ENCODE data around the gene DDX46. TPM values are rescaled to one million over a fixed set of nuclear protein-coding genes. Genes with fewer than 3 reads are reported as not detected.
"Not testable (repeated sequence)": the region's sequence is repeated elsewhere in the genome, so short reads cannot be mapped to it uniquely, and the experiment has no call there.

The DDX46 gene
- total RNA-seq, 2 experiments from 2014 or later = 75.9 to 77.0 TPM

DNA sequence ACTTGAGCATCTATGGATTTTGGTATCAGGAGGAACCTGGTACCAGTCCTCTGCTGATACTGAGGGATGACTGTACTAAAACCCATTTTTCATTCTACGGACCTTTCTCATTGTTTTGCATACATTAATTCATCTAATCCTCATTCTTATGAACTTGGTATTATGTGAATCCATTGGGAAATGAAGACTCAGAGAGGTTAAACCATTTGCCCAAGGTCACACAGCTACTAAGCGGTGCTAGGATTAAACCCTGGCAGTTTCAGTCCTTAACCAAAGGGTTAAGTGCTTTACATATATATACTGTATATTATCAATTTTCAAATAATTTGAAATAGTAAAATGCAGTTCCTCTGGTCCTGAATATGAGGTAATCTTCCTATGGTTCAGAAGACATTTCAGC lies 16.4 kb upstream of the DDX46 start:
- Mint-ChIP-seq H3K4me1 (peaks cover 27% of the 10 kb centered on the region), H3K4me3 (no peak overlapping the region), H3K27ac (no peak overlapping the region), H3K27me3 (no peaks in the 10 kb centered on the region), H3K36me3 (peaks cover 8% of the 10 kb centered on the region), H3K9me3 (ENCODE audit: low read depth) (no peaks in the 10 kb centered on the region)
- CTCF ChIA-PET = interaction anchor here (5.5 kb wide), 1 partner anchor 15 kb away, joined by 72 read pairs; the partner anchor contains the start of gene DDX46
- no peak for ATAC-seq
- DNase-seq = no peak

DNA sequence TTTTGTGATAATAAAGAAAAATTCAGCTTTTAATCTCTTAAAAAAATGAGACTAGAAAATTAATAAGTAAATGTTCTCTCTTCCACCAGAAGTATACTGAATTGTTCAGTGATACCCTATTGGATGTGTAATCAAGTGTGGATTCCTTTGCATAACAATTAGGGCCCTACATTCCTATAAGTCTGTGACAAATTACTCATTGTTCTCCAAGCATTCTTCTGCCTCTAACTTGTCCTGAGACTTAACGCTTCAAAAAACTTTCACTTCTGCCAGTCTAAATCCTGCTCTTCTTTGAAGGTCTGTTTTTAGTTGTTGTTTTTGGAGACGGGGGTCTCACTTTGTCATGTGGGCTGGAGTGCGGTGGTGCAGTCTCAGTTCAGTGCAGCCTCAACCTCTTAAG lies 9.2 kb upstream of the DDX46 start:
- Mint-ChIP-seq H3K9me3 (ENCODE audit: low read depth) (no peaks in the 10 kb centered on the region), H3K27ac (no peak overlapping the region), H3K4me1 (no peaks in the 10 kb centered on the region), H3K27me3 (no peaks in the 10 kb centered on the region), H3K4me3 (no peak overlapping the region), H3K36me3 (peaks cover 12% of the 10 kb centered on the region)
- DNase-seq = no peak
- no peak for ATAC-seq
- CTCF ChIA-PET = interaction anchor here (0.8 to 1.7 kb wide), 2 partner anchors 9 kb away, joined by 3 to 6 read pairs; partner anchors contain the start of gene DDX46

DNA sequence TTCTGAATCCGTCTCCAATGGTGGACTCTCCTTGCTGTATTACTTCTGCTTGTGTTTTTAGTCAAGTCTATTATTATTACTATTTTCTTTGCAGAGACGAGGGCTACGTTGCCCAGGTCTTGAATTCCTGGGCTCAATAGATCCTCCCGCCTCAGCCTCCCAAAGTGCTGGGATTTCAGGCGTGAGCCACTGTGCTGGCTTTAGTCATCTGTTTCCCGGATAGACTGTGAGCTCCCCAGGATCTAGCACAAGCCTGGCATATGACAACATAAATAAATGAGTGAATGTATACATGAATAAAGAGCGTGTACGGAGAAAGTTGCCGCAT lies 439 bp upstream of the DDX46 start:
- DNase-seq (no peak), ATAC-seq (peak; percentile 32)
- H3K36me3 Mint-ChIP-seq = peaks cover 1% of the 10 kb centered on the region
- peak overlapping the region; percentile 100 for H3K4me3 Mint-ChIP-seq
- H3K4me1 Mint-ChIP-seq = peaks cover 35% of the 10 kb centered on the region
- peak overlapping the region; percentile 94 for H3K27ac Mint-ChIP-seq
- no peaks in the 10 kb centered on the region for H3K9me3 Mint-ChIP-seq (ENCODE audit: low read depth)
- H3K27me3 Mint-ChIP-seq = no peaks in the 10 kb centered on the region
- CTCF ChIA-PET = interaction anchor here (0.7 to 5.7 kb wide), 12 partner anchors 9 to 719 kb away, joined by 3 to 72 read pairs (median 3); partner anchors contain the start of genes C5orf24, CAMLG and PCBD2

DNA sequence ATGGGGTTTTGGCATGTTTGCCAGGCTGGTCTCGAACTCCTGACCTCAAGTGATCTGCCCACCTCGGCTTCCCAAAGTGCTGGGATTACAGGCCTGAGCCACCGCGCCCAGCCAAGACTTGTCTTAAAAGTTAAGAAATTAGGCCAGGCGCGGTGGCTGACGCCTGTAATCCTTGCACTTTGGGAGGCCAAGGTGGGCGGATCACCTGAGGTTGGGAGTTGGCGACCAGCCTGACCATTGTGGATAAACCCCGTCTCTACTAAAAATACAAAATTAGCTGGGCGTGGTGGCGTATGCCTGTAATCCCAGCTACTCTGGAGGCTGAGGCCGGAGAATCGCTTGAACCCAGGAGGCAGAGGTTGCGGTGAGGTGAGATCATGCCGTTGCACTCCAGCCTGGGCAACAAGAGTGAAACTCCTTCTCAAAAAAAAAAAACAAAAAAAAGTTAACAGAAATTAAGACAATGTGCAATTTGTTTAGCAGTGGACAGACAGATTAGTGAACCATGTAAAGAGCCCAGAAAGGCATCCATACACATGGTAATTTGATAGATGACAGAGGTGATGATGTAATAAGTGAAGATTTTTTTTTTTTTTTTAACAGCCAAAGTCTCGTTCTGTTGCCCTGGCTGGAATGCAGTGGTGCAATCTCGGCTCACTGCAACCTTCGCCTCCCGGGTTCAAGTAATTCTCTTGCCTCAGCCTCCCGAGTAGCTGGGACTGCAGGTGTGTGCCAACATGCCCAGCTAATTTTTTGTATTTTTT lies 9.1 kb downstream of the DDX46 start:
- H3K4me1 Mint-ChIP-seq; H3K9me3 Mint-ChIP-seq (ENCODE audit: low read depth); H3K27me3 Mint-ChIP-seq; H3K27ac Mint-ChIP-seq; DNase-seq; H3K4me3 Mint-ChIP-seq; ATAC-seq: not testable (repeated sequence)
- CTCF ChIA-PET = interaction anchor here (1.4 to 1.7 kb wide), 2 partner anchors 9 to 29 kb away, joined by 3 to 5 read pairs; partner anchors contain the start of genes CAMLG and DDX46
- peaks cover 32% of the 10 kb centered on the region for H3K36me3 Mint-ChIP-seq

DNA sequence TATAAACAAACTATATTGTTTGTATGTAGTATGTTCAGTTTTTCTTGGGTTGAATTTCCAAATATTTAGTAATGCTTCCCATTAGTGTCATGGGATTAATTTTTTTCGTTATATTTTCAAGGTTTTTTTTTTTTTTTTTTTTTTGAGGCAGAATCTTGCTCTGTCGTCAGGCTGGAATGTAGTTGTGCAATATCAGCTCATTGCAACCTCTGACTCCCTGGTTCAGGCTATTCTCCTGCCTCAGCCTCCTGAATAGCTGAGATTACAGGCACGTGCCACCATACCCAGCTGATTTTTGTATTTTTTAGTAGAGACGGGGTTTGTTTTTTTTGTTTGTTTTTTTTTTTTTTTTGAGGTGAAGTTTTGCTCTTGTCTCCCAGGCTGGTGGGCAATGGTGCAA lies 10.6 kb downstream of the DDX46 start:
- ATAC-seq (no peak), DNase-seq (no peak)
- Mint-ChIP-seq H3K9me3 (ENCODE audit: low read depth) (no peaks in the 10 kb centered on the region), H3K27ac (no peak overlapping the region), H3K4me3 (no peak overlapping the region), H3K36me3 (peaks cover 40% of the 10 kb centered on the region), H3K27me3 (no peaks in the 10 kb centered on the region), H3K4me1 (peaks cover 1% of the 10 kb centered on the region)
- CTCF ChIA-PET = no interaction called here

DNA sequence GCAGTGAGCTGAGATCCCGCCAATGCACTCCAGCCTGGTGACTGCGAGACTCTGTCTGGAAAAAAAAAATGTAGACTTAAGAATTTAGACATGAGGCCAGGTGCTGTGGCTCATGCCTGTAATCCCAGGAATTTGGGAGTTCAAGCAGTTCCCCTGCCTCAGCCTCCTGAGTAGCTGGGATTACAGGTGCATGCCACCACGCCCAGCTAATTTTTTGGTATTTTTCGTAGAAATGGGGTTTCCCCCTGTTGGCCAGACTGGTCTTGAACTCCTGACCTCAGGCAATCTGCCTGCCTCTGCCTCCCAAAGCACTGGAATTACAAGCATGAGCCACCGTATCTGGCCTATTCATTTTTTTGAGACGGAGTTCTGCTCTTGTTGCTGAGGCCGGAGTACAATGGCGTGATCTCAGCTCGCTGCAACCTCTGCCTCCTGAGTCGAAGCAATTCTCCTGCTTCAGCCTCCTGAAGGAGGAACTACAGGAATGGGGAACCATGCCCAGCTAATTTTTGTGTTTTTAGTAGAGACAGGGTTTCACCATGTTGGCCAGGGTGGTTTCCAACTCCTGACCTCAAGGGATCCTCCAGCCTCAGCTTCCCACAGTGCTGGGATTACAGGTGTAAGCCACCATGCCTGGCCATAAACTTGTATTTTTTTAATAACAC lies 14.0 kb downstream of the DDX46 start:
- DNase-seq (no peak), ATAC-seq (no peak)
- Mint-ChIP-seq H3K27me3 (no peaks in the 10 kb centered on the region), H3K4me1 (no peaks in the 10 kb centered on the region), H3K36me3 (peaks cover 47% of the 10 kb centered on the region), H3K4me3 (no peak overlapping the region), H3K27ac (no peak overlapping the region), H3K9me3 (ENCODE audit: low read depth) (no peaks in the 10 kb centered on the region)
- CTCF ChIA-PET = interaction anchor here (1.1 kb wide), 1 partner anchor 14 kb away, joined by 3 read pairs; the partner anchor contains the start of gene DDX46

DNA sequence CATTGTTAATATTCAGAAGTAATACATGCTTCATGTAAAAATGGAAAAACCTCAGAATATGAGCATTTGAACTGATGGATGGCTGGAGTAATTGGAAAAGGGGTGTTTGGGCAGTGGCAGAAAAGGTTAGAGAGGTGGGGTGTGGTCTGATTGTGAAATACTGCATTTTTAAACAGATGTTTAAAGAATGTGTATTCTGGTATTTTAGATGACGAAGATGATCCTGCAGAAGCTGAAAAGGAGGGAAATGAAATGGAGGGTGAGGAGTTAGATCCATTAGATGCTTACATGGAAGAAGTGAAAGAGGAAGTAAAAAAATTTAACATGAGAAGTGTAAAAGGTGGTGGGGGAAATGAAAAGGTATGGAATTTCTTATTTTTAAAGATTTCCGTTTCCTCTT lies 18.8 kb downstream of the DDX46 start:
- Mint-ChIP-seq H3K27me3 (no peaks in the 10 kb centered on the region), H3K36me3 (peaks cover 45% of the 10 kb centered on the region), H3K27ac (no peak overlapping the region), H3K4me3 (no peak overlapping the region), H3K4me1 (no peaks in the 10 kb centered on the region), H3K9me3 (ENCODE audit: low read depth) (no peaks in the 10 kb centered on the region)
- DNase-seq (no peak), ATAC-seq (no peak)
- CTCF ChIA-PET = interaction anchor here (1.1 to 1.5 kb wide), 2 partner anchors 19 to 82 kb away, joined by 3 to 4 read pairs; partner anchors contain the start of gene DDX46

DNA sequence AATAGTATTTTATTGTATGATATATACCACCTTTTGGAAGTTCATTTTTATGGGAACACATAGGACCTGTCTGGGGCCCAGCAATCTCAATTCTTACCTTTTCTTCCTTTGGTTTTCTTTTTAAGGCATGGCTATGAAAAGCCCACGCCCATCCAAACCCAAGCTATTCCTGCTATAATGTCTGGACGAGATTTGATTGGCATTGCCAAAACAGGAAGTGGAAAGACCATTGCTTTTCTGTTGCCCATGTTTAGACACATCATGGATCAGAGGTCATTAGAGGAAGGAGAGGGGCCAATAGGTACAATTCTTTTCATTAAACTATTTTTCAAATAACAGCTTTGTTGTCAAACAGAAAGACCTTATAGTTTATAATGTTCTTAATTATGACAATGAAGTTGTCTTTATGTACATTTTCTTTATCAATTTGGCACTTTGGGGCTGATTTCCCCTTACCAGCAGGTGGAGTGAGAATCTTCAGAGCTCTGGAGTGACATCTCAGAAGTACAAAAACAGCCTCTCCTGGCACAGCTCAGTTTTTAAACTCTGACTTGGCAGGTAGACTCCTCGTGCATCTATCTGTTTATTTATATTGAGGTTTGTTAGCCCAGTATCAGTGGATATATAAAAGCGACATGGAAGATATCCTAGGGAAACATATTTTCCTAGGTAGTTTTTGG lies 25.8 kb downstream of the DDX46 start:
- Mint-ChIP-seq H3K36me3 (peaks cover 37% of the 10 kb centered on the region), H3K27ac (no peak overlapping the region), H3K27me3 (no peaks in the 10 kb centered on the region), H3K4me1 (no peaks in the 10 kb centered on the region), H3K4me3 (no peak overlapping the region), H3K9me3 (ENCODE audit: low read depth) (no peaks in the 10 kb centered on the region)
- no peak for ATAC-seq
- CTCF ChIA-PET = interaction anchor here (0.5 to 1.2 kb wide), 4 partner anchors 26 to 122 kb away, joined by 3 to 10 read pairs (median 4); partner anchors contain the start of gene PCBD2
- DNase-seq = no peak

DNA sequence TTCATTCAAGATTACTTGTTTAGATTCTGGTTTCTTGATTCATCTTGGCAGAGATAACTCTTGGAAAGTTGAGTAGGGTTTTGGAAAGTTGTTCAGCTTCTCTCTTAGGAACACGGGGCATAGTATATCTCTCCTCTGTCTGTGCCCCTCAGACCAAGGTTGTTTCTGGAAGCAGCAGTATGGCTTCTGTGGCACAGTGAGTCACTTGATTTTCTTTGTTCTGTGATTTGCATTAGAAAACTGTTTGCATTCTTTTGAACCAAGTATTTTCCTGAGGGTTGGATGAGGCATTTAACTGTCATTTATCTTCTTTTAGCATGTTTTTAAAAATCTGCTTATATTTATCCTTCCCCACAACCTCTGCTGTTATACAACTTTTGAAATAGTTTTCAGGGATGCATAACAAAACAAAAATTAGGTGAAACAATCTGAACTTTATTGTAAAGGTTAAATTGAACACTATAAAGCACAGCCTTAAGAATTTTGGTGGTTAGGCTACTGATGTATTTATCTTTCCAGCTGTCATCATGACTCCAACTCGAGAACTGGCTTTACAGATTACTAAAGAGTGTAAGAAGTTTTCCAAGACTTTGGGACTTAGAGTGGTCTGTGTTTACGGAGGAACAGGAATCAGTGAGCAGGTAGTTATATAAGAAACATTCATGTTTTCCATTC lies 26.5 kb downstream of the DDX46 start:
- Mint-ChIP-seq H3K4me1 (no peaks in the 10 kb centered on the region), H3K4me3 (no peak overlapping the region), H3K9me3 (ENCODE audit: low read depth) (no peaks in the 10 kb centered on the region), H3K27me3 (no peaks in the 10 kb centered on the region), H3K27ac (peak overlapping the region; percentile 25), H3K36me3 (peaks cover 39% of the 10 kb centered on the region)
- ATAC-seq = no peak
- CTCF ChIA-PET = interaction anchor here (0.9 to 1.2 kb wide), 3 partner anchors 27 to 121 kb away, joined by 3 to 10 read pairs (median 5); partner anchors contain the start of gene PCBD2
- DNase-seq = no peak

DNA sequence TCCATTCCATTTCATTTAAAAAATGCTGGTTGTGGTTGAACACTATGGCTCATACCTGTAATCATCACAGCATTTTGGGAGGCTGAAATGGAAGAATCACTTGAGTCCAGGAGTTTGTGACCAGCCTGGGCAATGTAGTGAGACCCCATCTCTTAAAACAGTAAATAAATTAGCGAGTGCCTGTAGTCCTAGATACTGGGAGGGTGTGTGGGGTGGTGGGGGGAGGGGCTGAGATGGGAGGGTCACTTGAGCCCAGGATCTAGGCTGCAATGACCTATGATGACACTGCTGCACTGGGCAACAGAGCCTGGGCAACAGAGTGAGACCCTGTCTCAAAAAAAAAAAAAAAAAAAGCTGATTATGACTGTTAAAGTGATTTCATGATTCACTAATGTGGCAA lies 29.1 kb downstream of the DDX46 start:
- DNase-seq (no peak), ATAC-seq (no peak)
- H3K4me1 Mint-ChIP-seq = no peaks in the 10 kb centered on the region
- H3K27ac Mint-ChIP-seq = no peak overlapping the region
- H3K27me3 Mint-ChIP-seq = no peaks in the 10 kb centered on the region
- no peaks in the 10 kb centered on the region for H3K9me3 Mint-ChIP-seq (ENCODE audit: low read depth)
- no peak overlapping the region for H3K4me3 Mint-ChIP-seq
- peaks cover 43% of the 10 kb centered on the region for H3K36me3 Mint-ChIP-seq
- CTCF ChIA-PET = interaction anchor here (1.2 kb wide), 1 partner anchor 14 kb away, joined by 3 read pairs; no protein-coding TSS in a partner anchor

DNA sequence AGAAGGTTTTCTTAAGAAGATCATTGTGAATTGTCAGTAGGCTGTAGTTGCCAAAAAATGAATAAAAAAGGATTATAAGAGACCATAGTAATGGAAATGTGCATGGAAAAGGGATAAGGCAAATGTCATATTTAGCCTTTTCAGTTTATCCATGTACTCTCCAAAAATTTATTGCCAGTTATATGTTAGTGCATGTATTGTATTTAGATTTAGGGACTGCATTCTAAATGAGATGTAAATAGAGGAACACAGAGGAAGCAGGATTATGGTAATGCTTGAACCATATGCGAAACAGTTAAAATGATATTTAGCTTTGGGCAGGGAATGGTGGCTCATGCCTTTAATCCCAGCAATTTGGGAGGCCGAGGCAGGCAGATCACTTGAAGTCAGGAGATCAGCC lies 33.0 kb downstream of the DDX46 start:
- H3K4me3 Mint-ChIP-seq = no peak overlapping the region
- CTCF ChIA-PET = interaction anchor here (2.0 kb wide), 1 partner anchor 10 kb away, joined by 4 read pairs; no protein-coding TSS in a partner anchor

DNA sequence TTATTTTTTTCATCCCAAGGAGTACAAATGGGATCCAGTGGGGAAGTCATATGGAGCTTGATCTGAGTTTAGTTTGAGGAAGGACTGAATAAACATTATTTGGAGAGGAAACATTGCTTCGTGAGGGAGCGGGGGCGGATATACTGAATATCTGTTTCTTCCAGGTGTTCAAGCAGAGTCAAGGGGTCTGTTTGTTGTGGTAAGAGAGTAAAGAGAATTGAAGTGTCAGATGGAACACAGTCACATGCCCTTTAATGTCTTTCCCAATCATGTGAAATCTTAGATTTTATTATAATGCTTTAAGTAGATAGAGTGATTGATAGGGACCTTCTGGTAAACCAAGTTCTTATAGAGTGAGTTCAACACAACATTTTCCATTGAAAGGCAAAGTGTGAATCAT lies 33.7 kb downstream of the DDX46 start:
- H3K4me3 Mint-ChIP-seq = no peak overlapping the region
- H3K4me1 Mint-ChIP-seq = no peaks in the 10 kb centered on the region
- H3K36me3 Mint-ChIP-seq = peaks cover 42% of the 10 kb centered on the region
- no peak overlapping the region for H3K27ac Mint-ChIP-seq
- no peaks in the 10 kb centered on the region for H3K27me3 Mint-ChIP-seq
- CTCF ChIA-PET = interaction anchor here (2.0 kb wide), 1 partner anchor 11 kb away, joined by 4 read pairs; no protein-coding TSS in a partner anchor
- DNase-seq = no peak
- no peak for ATAC-seq
- H3K9me3 Mint-ChIP-seq (ENCODE audit: low read depth) = no peaks in the 10 kb centered on the region

More for the DNA sequence above, 33.0 kb downstream of the DDX46 start:
- no peaks in the 10 kb centered on the region for H3K9me3 Mint-ChIP-seq (ENCODE audit: low read depth)
- no peak for DNase-seq
- no peak overlapping the region for H3K27ac Mint-ChIP-seq
- ATAC-seq = no peak
- no peaks in the 10 kb centered on the region for H3K4me1 Mint-ChIP-seq
- peaks cover 48% of the 10 kb centered on the region for H3K36me3 Mint-ChIP-seq
- no peaks in the 10 kb centered on the region for H3K27me3 Mint-ChIP-seq

DNA sequence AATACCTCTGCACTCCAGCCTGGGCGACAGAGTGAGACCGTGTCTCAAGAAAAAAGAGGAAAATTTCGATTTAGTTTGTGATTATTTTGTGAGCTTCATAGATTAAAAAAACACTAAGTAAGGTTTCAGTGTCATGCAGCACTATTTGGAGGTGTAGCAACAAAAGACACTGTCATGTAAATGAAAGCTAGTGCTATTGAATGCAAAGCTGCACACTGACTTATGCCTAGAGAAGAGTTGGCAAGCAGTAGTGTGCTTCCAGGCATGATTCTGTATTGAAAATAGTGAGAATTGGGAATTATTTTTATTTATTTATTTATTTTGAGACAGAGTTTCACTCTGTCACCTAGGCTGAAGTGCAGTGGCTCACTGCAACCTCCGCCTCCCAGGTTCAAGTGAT lies 34.5 kb downstream of the DDX46 start:
- no peaks in the 10 kb centered on the region for H3K4me1 Mint-ChIP-seq
- no peak overlapping the region for H3K27ac Mint-ChIP-seq
- no peak overlapping the region for H3K4me3 Mint-ChIP-seq
- CTCF ChIA-PET = interaction anchor here (1.8 kb wide), 1 partner anchor 112 kb away, joined by 4 read pairs; the partner anchor contains the start of gene PCBD2
- peaks cover 44% of the 10 kb centered on the region for H3K36me3 Mint-ChIP-seq
- no peaks in the 10 kb centered on the region for H3K9me3 Mint-ChIP-seq (ENCODE audit: low read depth)
- H3K27me3 Mint-ChIP-seq = no peaks in the 10 kb centered on the region
- no peak for DNase-seq
- no peak for ATAC-seq

Data from activated CD8-positive, alpha-beta memory T cell treated with anti-CD3 and anti-CD28 coated beads, Interleukin-2, amount 10 ng/mL, durations not matched to agents 7 days and 5 days (primary cell).